Kasumi-1 (cell line): ENCODE results near the gene TMEM92.
"Not testable (repeated sequence)": the region's sequence is repeated elsewhere in the genome, so short reads cannot be mapped to it uniquely, and the experiment has no call there.

Experiments
- DNase-seq, 2 experiments: peaks; one replicate each; lab custom pipeline; 2025; lab: John Stamatoyannopoulos, UW

The TMEM92 gene

GRCh38 chr17:50262001-50262794 is 12.1 kb upstream of the TMEM92 start:
- no peak for DNase-seq

GRCh38 chr17:50263331-50264262 is 10.7 kb upstream of the TMEM92 start:
- DNase-seq, result no peak

- DNase-seq, result no peak
Measured at GRCh38 chr17:50264263-50265113, 9.8 kb upstream of the TMEM92 start.

- DNase-seq, result no peak
Measured at GRCh38 chr17:50265212-50265611, 9.1 kb upstream of the TMEM92 start.

- DNase-seq, result no peak
Measured at GRCh38 chr17:50265690-50266315, 8.5 kb upstream of the TMEM92 start.

GRCh38 chr17:50266384-50267073 is 7.7 kb upstream of the TMEM92 start:
- DNase-seq, result peak; percentile 26 to 30

- DNase-seq, result peak; percentile 46 to 48
Measured at GRCh38 chr17:50267074-50267841, 7.0 kb upstream of the TMEM92 start.

GRCh38 chr17:50268026-50268425 is 6.2 kb upstream of the TMEM92 start:
- DNase-seq, result no peak

GRCh38 chr17:50268743-50269275 is 5.5 kb upstream of the TMEM92 start:
- DNase-seq, result no peak

- DNase-seq, result peak; percentile 77 to 85
Measured at GRCh38 chr17:50269477-50270434, 4.5 kb upstream of the TMEM92 start.

GRCh38 chr17:50270435-50271362 is 3.6 kb upstream of the TMEM92 start:
- DNase-seq, result no peak

- DNase-seq, result not testable (repeated sequence)
Measured at GRCh38 chr17:50271363-50271750, 2.9 kb upstream of the TMEM92 start.

- no peak for DNase-seq
Measured at GRCh38 chr17:50272246-50272645, 2.0 kb upstream of the TMEM92 start.

- DNase-seq, result peak; percentile 41 to 51
Measured at GRCh38 chr17:50272711-50273653, 1.3 kb upstream of the TMEM92 start.

- no peak for DNase-seq
Measured at GRCh38 chr17:50273654-50274040, 619 bp upstream of the TMEM92 start.

- DNase-seq, result no peak
Measured at GRCh38 chr17:50274897-50275221, 593 bp downstream of the TMEM92 start.

- DNase-seq, result no peak
Measured at GRCh38 chr17:50275279-50275678, 1.0 kb downstream of the TMEM92 start.
